Central memory CD4-positive, alpha-beta T cell (primary cell): Measurements from ENCODE around the gene AP2A2.

Source experiments
- DNase-seq: peaks from one replicate; pipeline ENCODE4 v3.0.0; 2022

The AP2A2 gene

GRCh38 chr11:977830-978720, 52.4 kb downstream of the AP2A2 start:
- no peak for DNase-seq

DNA sequence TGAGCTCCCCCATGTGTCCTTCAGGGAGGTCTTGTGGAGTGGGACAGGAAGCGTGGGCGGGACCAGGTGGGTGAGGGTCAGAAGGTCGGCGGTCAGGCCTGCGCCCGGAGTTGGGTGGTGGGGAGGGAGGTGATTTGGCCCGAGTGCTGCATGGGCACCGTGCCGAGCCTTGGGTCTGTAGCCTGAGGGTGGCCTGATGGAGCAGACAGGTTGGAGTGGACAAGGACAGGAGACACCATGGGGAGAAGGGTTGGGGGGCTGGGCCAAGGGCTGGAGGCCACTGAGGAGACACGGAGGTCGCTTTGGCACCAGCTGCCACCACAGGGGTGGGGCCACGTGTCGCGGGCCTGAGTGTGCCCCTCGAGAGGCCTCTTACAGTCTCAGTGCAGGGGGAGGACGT, 53.1 kb downstream of the AP2A2 start:
- DNase-seq, result no peak

DNA sequence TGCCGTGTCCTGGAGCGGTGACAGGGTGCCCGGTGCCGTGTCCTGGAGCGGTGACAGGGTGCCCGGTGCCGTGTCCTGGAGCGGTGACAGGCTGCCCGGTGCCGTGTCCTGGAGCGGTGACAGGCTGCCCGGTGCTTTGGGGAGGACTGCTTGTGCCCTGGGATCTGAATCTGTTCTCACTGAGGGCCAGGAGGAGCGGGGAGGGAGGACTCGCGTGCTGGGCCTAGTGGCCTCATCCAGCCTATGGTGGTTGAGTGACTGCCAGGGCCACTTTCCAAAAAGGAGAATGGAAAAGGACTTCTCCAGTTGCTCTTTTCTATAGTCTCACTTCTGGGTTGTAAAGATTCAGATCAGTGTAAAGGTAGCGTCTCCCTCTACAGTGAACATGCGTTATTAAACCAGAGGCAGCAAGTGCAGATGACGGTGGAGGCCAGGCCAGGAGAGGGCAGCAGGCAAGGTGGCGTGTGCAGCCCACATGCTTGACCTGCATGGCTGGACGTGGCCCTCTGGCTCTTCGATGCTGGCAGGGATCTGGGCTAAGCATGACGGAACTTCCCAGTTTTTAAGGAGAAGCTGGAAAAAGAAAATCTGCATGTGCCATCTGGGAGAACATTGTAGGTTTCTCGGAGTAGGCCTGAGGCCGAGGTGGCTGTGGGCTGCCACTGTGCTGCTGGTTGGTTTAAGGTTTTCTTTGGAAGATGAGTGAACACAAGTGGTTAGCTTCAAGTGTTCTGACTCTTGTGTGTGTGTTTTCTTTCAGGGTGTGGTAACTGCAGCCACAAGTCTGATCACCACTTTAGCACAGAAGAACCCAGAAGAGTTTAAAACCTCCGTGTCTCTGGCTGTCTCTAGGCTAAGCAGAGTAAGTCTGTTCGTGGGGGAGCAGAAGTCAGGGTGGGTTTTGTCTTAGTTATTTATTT, 55.0 kb downstream of the AP2A2 start:
- DNase-seq, result no peak

DNA sequence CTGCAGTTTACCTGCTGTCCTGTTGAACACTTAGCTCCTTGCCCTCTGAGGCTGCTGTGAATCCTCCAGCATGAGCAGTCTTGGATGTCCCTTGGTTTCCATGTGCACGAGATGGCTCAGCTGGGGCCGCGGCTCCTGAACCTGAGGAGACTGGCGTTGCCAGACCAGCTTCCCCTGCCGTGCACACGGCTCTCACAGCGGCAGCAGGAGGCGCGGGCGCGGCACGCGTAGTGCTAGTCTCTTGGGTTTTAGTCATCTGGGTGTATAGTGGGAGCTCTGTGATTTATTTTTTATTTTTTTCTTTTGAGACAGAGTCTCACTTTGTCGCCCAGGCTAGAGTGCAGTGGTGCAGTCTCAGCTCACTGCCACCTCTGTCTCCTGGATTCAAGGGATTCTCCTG, 56.1 kb downstream of the AP2A2 start:
- DNase-seq, result no peak

DNA sequence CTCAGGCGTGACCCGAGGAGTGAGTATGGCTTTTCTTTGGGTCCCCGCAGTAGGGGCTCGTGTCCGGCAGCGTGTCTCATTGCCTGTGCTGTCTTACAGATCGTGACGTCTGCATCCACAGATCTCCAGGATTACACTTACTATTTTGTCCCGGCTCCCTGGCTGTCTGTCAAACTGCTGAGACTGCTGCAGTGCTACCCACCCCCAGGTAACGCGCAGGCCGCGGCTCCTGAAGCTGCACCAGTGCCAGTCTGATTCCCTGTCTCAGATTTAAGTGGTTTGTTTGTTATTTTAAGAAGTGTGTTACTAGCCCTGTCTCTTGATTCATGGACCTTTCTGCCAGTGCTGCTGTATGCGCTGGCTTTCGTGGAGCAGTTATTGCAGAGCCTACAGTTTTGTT, 58.9 kb downstream of the AP2A2 start:
- DNase-seq, result no peak

- DNase-seq, result no peak
Measured at GRCh38 chr11:985406-985805, 59.7 kb downstream of the AP2A2 start.

GRCh38 chr11:985848-986247, 60.2 kb downstream of the AP2A2 start:
- DNase-seq, result no peak

DNA sequence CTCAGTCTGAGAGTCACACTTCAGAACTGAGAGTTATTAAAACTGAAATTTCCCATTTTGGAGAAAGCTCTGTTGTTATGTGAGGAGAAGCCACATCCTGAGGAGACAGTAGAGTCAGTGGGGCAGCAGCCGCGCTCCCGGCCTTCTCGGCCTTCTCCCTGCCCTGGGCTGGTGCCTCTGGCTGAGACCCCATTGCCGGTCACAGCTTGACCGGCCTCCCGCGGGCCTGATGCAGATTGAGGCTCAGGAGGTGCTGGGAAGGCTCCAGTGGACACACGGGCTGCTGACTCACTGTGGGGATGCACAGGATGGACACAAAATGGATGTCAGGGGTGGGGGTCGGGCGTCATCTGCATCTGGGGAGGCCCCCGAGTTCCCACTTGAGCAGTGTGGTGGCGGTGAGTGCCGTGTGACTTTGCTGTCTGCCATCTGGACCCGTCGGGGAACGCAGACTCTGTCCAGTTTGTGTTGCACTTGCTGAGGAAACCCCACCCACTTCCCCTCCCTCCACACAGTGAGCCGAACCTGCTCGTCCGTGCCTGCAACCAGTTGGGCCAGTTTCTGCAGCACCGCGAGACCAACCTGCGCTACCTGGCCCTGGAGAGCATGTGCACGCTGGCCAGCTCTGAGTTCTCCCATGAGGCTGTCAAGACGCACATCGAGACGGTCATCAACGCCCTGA, 60.7 kb downstream of the AP2A2 start:
- DNase-seq, result no peak

GRCh38 chr11:986952-987305, 61.3 kb downstream of the AP2A2 start:
- no peak for DNase-seq

DNA sequence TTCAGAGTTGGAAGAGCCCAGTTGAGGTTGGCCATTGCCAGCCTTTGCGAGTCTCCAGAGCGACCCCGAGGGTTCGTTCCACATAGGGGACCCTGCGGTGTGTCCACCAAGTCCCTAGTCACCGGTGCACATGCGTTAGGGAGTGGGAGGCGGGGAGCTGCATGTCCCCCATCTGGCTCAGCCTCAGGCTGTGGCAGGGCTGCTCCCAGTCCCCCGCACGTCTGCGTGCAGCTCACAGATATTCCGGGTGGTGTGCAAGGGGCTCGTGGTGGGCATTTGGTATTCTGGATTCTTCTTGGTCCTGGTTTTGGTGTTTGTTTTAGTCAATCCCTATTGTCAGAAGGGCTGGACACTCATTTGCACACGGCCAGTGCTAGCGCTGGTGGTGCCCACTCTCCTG, 62.0 kb downstream of the AP2A2 start:
- no peak for DNase-seq

DNA sequence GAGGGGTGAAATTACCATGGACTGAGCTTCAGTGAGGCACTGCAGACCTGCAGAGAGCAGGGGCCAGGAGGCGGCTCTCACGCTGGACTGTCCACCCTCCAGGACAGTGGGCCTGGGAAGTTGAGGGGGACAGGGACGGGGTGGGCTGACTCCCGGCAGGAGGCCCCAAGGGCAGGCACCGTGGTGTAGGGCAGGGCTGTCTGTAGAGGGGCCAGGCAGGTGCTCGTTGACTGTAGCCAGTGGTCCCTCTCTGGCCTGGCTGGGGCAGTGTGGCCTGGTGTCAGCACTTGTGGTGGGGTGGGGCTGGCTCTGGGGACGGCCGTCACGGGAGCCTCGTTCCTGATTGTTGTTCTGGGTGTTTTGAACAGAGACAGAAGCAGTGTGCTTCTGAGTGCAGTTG, 64.4 kb downstream of the AP2A2 start:
- no peak for DNase-seq

DNA sequence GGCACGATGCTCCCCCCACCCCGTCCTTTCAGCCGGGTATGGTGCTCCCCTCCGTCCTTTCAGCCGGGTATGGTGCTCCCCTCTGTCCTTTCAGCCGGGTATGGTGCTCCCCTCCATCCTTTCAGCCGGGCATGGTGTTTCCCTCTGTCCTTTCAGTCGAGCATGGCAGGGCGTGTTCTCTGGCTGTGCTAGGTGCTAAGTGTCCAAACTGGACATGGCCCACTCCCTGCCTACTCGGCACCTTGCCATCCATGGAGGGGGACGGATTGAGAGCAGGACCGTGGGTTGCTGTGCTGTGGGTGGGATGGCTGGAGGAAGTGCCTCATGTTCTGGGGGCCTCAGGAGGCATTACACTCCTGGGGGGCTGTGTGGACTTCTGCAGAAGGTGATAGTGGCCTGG, 65.4 kb downstream of the AP2A2 start:
- no peak for DNase-seq

DNA sequence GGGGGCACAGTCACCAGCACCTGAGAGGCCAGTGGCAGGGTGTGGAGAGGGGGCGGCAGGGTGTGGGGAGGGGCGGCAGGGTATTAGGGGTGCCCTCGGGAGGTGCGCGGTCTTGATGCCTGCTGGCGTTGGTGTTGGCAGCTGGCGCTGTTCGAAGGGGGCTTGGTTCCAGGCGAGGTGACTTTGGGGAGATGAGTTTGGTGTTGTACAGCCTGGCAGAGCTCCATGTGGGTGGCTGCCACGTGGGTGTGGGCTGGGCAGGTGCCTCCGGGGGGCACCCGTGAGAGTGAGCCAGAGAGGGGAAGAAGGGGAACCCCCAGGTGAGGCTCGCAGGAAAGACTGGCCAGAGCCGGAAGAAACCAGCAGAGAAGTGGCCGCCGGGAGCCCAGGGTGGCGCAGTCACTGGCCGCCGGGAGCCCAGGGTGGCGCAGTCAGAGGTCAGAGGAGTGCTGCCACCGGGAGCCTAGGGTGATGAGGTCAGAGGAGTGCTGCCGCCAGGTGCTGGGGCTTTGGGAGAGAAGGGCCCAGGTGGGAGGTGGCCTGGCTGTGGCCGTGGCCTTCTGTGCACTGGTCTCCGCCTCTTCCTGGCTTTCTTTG, 66.1 kb downstream of the AP2A2 start:
- DNase-seq, result no peak

DNA sequence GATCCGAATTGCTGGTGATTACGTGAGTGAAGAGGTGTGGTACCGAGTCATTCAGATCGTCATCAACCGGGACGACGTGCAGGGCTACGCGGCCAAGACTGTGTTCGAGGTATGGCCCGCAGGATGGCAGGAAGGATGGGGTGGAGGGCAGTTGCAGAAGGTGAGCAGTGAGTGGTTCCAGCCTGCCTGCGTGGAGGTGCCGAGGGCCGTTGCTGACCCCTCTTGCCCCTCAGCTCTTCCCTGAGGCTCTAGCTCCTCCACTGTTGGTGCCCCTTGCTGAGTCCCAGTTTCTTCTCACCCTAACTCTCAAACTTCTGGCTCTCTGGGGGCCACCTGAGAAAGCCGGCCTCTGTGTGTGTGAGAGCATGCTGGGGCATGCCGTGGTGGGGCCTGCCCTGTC, 66.9 kb downstream of the AP2A2 start:
- no peak for DNase-seq

DNA sequence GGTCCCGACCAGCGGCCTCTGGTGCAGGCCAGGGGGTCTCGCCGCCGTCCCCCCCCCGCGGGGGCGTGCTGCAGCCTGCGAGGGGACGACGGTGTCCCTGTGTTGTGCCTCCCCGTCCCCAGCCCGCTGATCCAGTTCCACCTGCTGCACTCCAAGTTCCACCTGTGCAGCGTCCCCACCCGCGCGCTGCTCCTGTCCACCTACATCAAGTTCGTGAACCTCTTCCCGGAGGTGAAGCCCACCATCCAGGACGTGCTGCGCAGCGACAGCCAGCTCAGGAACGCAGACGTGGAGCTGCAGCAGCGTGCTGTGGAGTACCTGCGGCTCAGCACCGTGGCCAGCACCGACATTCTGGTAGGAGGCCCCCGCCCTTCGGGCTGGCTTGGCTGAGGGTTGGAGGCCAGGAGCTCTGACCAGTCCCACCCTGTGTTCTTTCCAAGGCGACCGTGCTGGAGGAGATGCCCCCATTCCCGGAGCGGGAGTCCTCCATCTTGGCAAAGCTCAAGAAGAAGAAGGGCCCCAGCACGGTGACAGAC, 68.0 kb downstream of the AP2A2 start:
- DNase-seq, result no peak

- no peak for DNase-seq
Measured at GRCh38 chr11:995044-995751, 69.5 kb downstream of the AP2A2 start.

GRCh38 chr11:995752-996420, 70.2 kb downstream of the AP2A2 start:
- DNase-seq, result no peak

DNA sequence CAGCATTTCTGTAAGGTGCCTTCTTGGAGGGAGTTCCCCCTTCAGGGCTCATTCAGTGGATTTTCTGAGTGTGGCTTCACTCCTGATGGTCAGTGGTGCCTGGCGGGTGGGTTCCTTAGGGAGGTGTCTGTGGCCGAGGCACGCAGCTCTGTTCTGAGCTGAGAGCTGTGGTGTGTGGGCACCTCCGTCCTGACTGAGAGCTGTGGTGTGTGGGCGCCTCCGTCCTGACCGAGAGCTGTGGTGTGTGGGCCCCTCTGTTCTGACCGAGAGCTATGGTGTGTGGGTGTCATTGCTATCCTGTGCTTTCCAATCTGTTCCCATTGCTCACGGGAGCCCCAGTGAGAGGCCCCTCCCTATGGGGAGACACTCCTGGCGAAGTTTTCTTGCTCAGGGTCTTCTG, 71.0 kb downstream of the AP2A2 start:
- DNase-seq, result no peak

DNA sequence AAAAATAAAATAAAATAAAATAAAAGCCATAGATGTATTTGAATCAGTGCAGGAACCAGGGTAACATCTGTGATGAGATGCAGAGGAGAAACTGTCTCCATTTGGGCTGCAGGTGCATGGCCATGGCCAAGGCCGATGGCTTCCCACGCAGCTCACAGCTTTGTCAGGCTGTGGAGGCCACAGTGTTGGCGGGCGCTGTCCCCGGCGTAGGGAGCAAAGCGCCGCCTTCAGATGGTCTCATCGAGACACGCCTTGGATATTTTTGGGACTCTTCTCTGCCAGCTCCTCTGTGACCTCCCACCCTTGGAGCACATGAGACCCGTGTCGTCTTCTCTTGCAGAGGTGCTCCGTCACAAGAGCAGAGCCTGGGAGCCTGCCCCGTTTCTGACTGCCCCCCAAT, 72.2 kb downstream of the AP2A2 start:
- DNase-seq, result no peak

- DNase-seq, result no peak
Measured at GRCh38 chr11:999009-999408, 73.3 kb downstream of the AP2A2 start.
